OCI-LY1 (cell line): ENCODE data around the gene SCN1B.

Experiments used
- H2AFZ ChIP-seq: fragments of 200-600 bp; sonication (generic), shearing (Covaris generic); 2 replicates; pipeline ENCODE4 v1.6.0; 2014; ENCODE audit warnings: antibody characterized with exemption, mild to moderate bottlenecking, low read length
- H3F3A ChIP-seq: fragments of 200-600 bp; sonication (generic), shearing (Covaris generic); 2 replicates; pipeline ENCODE4 v1.6.0; 2014; ENCODE audit warnings: mild to moderate bottlenecking, antibody characterized with exemption, low read length, moderate library complexity; ENCODE audit not compliant: insufficient read depth
- H3K27ac ChIP-seq: fragments of 200-600 bp; sonication (generic); 2 replicates; pipeline ENCODE4 v1.5.1; 2014; ENCODE audit warnings: low read length, mixed run types, mild to moderate bottlenecking, low read depth; ENCODE audit not compliant: poor library complexity, severe bottlenecking
- H3K27me3 ChIP-seq: fragments of 200-600 bp; sonication (generic); 2 replicates; pipeline ENCODE4 v1.6.0; 2014; ENCODE audit warnings: antibody characterized with exemption, mild to moderate bottlenecking, low read length, moderate library complexity; ENCODE audit not compliant: insufficient read depth
- H3K36me3 ChIP-seq: fragments of 200-600 bp; sonication (generic); 2 replicates; pipeline ENCODE4 v1.6.1; 2014; ENCODE audit warnings: mild to moderate bottlenecking, antibody characterized with exemption, low read length, moderate library complexity, mixed read lengths; ENCODE audit not compliant: insufficient read depth
- H3K4me1 ChIP-seq: fragments of 200-600 bp; sonication (generic); 2 replicates; pipeline ENCODE4 v1.5.1; 2014; ENCODE audit warnings: mild to moderate bottlenecking, low read length, moderate library complexity; ENCODE audit not compliant: insufficient read depth, severe bottlenecking
- H3K4me2 ChIP-seq: fragments of 200-600 bp; sonication (generic), shearing (Covaris generic); 2 replicates; pipeline ENCODE4 v1.6.1; 2014; ENCODE audit warnings: low read length
- H3K4me3 ChIP-seq: fragments of 200-600 bp; sonication (generic); 2 replicates; pipeline ENCODE4 v1.5.1; 2014; ENCODE audit warnings: low read length, low read depth, mild to moderate bottlenecking, mixed read lengths; ENCODE audit not compliant: poor library complexity, severe bottlenecking
- H3K79me2 ChIP-seq: fragments of 200-600 bp; shearing (Covaris generic); 2 replicates; pipeline ENCODE4 v1.6.1; 2016; ENCODE audit warnings: mixed run types, low read length, mixed read lengths; ENCODE audit not compliant: insufficient read depth
- H3K9ac ChIP-seq: fragments of 200-600 bp; sonication (generic), shearing (Covaris generic); 2 replicates; pipeline ENCODE4 v1.6.1; 2014; ENCODE audit warnings: mild to moderate bottlenecking, low read length, mixed read lengths
- H3K9me2 ChIP-seq: fragments of 200-600 bp; sonication (generic), shearing (Covaris generic); 2 replicates; pipeline ENCODE4 v1.6.1; 2014; ENCODE audit warnings: low read depth, mild to moderate bottlenecking, low read length, mixed read lengths
- H3K9me3 ChIP-seq: fragments of 200-600 bp; shearing (Covaris generic); 2 replicates; pipeline ENCODE4 v1.6.1; 2014; ENCODE audit warnings: low read length, mixed read lengths
- H4K20me1 ChIP-seq: fragments of 200-600 bp; sonication (generic), shearing (Covaris generic); 2 replicates; pipeline ENCODE4 v1.6.0; 2016; ENCODE audit warnings: mild to moderate bottlenecking, low read length; ENCODE audit not compliant: insufficient read depth
- EZH2 ChIP-seq: fragments of 200-600 bp; sonication (generic), shearing (Covaris generic); IDR thresholded peaks from 2 replicates; pipeline ENCODE4 v1.8.0; 2017; ENCODE audit warnings: borderline replicate concordance, mixed run types, mild to moderate bottlenecking, antibody characterized with exemption, low read length, moderate library complexity, mixed read lengths
- TF ChIP-seq, protein P1 (sequence below): fragments of 200-600 bp; sonication (generic), shearing (Covaris generic); IDR thresholded peaks from 2 replicates; pipeline ENCODE4 v1.5.1; 2017; ENCODE audit warnings: mild to moderate bottlenecking, antibody characterized with exemption, low read length, moderate library complexity, mixed read lengths

Gene SCN1B

DNA sequence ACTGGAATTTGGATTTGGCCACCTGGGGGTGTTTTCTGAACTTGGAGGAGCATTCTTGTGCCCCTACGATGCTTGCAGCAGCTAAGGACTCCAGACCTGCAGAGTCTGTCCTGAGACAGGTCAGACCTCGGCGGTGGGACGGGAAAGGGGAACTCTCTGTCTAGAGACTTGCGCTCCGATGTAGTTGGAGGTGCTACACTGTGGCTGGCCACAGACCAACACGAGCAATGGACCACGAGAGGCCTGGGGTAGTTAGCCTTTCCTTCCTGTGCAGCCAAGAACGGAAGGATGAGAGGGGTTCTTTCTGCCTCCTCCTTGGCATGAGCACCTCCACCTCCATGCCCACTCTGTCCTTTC is 36.0 kb upstream of the SCN1B start:
- Histone ChIP-seq H3K27me3 (peaks cover 24% of the 10 kb centered on the region), H3K79me2 (no peaks in the 10 kb centered on the region), H4K20me1 (no peaks in the 10 kb centered on the region), H3K36me3 (no peaks in the 10 kb centered on the region), H3F3A (no peaks in the 10 kb centered on the region), H3K4me3 (no peak overlapping the region), H3K9me2 (no peaks in the 10 kb centered on the region), H3K27ac (no peak overlapping the region), H3K4me1 (peaks cover 17% of the 10 kb centered on the region), H2AFZ (no peak overlapping the region), H3K9me3 (no peaks in the 10 kb centered on the region), H3K4me2 (no peak overlapping the region), H3K9ac (no peak overlapping the region)
- TF ChIP-seq, protein P1, sequence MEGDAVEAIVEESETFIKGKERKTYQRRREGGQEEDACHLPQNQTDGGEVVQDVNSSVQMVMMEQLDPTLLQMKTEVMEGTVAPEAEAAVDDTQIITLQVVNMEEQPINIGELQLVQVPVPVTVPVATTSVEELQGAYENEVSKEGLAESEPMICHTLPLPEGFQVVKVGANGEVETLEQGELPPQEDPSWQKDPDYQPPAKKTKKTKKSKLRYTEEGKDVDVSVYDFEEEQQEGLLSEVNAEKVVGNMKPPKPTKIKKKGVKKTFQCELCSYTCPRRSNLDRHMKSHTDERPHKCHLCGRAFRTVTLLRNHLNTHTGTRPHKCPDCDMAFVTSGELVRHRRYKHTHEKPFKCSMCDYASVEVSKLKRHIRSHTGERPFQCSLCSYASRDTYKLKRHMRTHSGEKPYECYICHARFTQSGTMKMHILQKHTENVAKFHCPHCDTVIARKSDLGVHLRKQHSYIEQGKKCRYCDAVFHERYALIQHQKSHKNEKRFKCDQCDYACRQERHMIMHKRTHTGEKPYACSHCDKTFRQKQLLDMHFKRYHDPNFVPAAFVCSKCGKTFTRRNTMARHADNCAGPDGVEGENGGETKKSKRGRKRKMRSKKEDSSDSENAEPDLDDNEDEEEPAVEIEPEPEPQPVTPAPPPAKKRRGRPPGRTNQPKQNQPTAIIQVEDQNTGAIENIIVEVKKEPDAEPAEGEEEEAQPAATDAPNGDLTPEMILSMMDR, result no peak
- TF ChIP-seq EZH2, result no peak

DNA sequence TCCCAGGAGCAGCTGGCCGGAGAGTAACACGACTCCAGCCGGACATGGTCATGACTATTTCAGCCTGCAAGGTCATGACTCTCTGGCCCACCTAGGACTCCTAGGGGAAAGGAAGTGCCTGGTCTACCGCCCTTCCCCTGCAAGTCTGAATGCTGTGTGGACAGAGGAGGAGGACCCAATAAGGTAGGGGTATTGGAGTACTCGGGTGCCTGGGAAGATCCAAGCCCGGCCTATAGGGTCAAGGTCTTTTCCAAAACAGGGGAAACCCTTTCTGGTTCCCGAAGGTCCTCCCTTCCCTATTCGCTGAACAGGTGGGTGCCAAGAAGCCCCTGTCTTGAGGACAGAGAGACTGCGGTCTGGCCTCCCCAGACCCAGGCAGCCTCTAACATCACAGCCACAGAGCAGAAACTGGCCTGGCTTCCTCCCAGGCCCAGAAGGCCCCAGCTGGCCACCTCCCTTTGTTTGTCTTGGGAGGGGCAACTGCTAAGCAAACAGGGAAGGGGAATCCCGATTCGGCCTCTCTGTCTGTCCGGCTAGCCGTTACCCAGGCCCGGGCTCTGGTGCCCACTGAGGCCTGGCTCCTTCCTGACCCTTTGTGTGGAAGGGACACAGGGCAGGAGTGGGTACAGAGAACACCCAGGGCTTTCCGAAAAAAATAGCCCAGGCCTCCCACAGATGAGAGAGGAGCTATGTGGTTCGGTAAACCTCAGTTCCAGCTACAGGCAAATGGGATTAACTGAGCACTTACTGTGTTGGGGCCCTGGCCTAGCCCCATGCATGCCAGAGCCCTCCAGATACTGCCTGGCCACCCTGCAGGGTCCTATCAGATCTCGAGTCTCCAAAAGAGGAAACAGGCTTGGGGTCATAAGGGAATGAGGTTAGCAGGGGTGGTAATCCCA is 35.4 kb upstream of the SCN1B start:
- Histone ChIP-seq H3K79me2 (no peaks in the 10 kb centered on the region), H4K20me1 (no peaks in the 10 kb centered on the region), H3K36me3 (no peaks in the 10 kb centered on the region), H2AFZ (no peak overlapping the region), H3K9me2 (no peaks in the 10 kb centered on the region), H3K4me1 (peaks cover 23% of the 10 kb centered on the region), H3K27ac (no peak overlapping the region), H3K4me3 (no peak overlapping the region), H3F3A (no peaks in the 10 kb centered on the region), H3K9me3 (no peaks in the 10 kb centered on the region), H3K9ac (no peak overlapping the region), H3K27me3 (peaks cover 24% of the 10 kb centered on the region; the same call in 1 of the 2 replicates), H3K4me2 (no peak overlapping the region)
- TF ChIP-seq, protein P1, result no peak
- no peak for TF ChIP-seq EZH2

DNA sequence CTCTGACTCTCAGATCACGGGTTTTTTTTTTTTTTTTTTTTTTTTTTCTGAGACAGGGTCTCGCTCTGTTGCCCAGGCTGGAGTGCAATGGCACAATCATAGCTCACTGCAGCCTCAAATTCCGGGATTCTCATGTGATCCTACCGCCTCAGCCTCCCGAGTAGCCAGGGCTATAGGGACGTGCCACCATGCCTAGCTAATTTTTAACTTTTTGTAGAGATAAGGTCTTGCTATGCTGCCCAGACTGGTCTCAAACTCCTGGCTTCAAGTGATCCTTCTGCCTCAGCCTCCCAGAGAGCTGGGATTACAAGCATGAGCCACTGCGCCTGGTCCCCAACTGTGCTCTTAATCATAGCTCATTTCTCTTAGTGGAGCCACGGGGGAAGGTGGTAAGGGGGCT is 34.7 kb upstream of the SCN1B start:
- TF ChIP-seq, protein P1, result no peak
- TF ChIP-seq EZH2, result no peak
- no peaks in the 10 kb centered on the region for H3K9me2 ChIP-seq
- H2AFZ ChIP-seq, result no peak overlapping the region
- H3F3A ChIP-seq, result no peaks in the 10 kb centered on the region
- peaks cover 24% of the 10 kb centered on the region; the same call in 1 of the 2 replicates for H3K27me3 ChIP-seq
- H3K4me3 ChIP-seq, result no peak overlapping the region
- no peaks in the 10 kb centered on the region for H3K9me3 ChIP-seq
- no peaks in the 10 kb centered on the region for H3K79me2 ChIP-seq
- no peaks in the 10 kb centered on the region for H3K36me3 ChIP-seq
- H3K4me1 ChIP-seq, result peaks cover 25% of the 10 kb centered on the region
- H4K20me1 ChIP-seq, result no peaks in the 10 kb centered on the region
- no peak overlapping the region for H3K4me2 ChIP-seq
- no peak overlapping the region for H3K9ac ChIP-seq
- H3K27ac ChIP-seq, result no peak overlapping the region
